BJ (cell line): ENCODE data around the gene TNIP1. TPM values are rescaled to one million over a fixed set of nuclear protein-coding genes. Genes with fewer than 3 reads are reported as not detected.

Source experiments
- CTCF ChIA-PET: fragments of 350-600 bp; formaldehyde crosslinking; extraction: SDS; loops from one replicate; lab custom pipeline; 2021; ENCODE audit warnings: antibody characterized with exemption, inconsistent platforms; lab: Yijun Ruan, JAX
- POLR2A ChIA-PET: fragments of 300-600 bp; sonication (Branson Sonifier 250); formaldehyde crosslinking; extraction: SDS; loops from one replicate; lab custom pipeline; 2021; ENCODE audit warnings: antibody characterized with exemption; lab: Charles Lee
- DNase-seq: peaks from one replicate; pipeline ENCODE4 v3.0.0-alpha.2; 2011; ENCODE audit warnings: low read depth
- H3K27me3 ChIP-seq: 2 replicates; pipeline ENCODE4 v1.6.0; 2011; ENCODE audit warnings: low read length; ENCODE audit not compliant: control insufficient read depth, insufficient read depth
- H3K36me3 ChIP-seq: 2 replicates; pipeline ENCODE4 v1.5.1; 2011; ENCODE audit warnings: low read length; ENCODE audit not compliant: control insufficient read depth, insufficient read depth
- H3K4me3 ChIP-seq: 2 replicates; pipeline ENCODE4 v1.5.1; 2011; ENCODE audit warnings: low read depth, mild to moderate bottlenecking, control low read depth, low read length
- CTCF ChIP-seq: IDR thresholded peaks from 2 replicates; pipeline ENCODE4 v1.5.1; 2011; ENCODE audit warnings: low read depth, mild to moderate bottlenecking, control low read depth, inconsistent platforms, low read length, moderate library complexity; ENCODE audit not compliant: insufficient read depth
- polyA plus RNA-seq: library from polyadenylated mRNA; depleted of rRNA; stranded (reverse); fragments of >200 nt; gene quantifications from 2 replicates; pipeline ENCODE4 v1.2.3, GENCODE V29; 2011

TNIP1 gene
- polyA plus RNA-seq, 1 experiment, result 80.8 TPM

- no peak for TF ChIP-seq CTCF
- no peaks in the 10 kb centered on the region for H3K36me3 ChIP-seq
- no peak for DNase-seq
- 0 out of 2 replicates have a peak, but pooled peaks cover 2% of the 10 kb centered on the region for H3K27me3 ChIP-seq
- POLR2A ChIA-PET, result no interaction called here
- no peak overlapping the region for H3K4me3 ChIP-seq
- CTCF ChIA-PET, result interaction anchor here (1.2 to 4.3 kb wide), 3 partner anchors 10 to 150 kb away, joined by 5 to 17 read pairs (median 5); no protein-coding TSS in a partner anchor
Observed at GRCh38 chr5:151014680-151015343, 66.0 kb downstream of the TNIP1 start.

- H3K27me3 ChIP-seq, result peaks cover 2% of the 10 kb centered on the region
- no peak for DNase-seq
- no peaks in the 10 kb centered on the region for H3K36me3 ChIP-seq
- no peak overlapping the region for H3K4me3 ChIP-seq
- TF ChIP-seq CTCF, result no peak
- ChIA-PET POLR2A (no interaction called here), CTCF (interaction anchor here (1.2 to 4.3 kb wide), 2 partner anchors 11 to 152 kb away, joined by 3 to 17 read pairs; no protein-coding TSS in a partner anchor)
Observed at GRCh38 chr5:151012862-151013261, 68.0 kb downstream of the TNIP1 start.

- Histone ChIP-seq H3K4me3 (no peak overlapping the region), H3K36me3 (no peaks in the 10 kb centered on the region), H3K27me3 (peaks cover 2% of the 10 kb centered on the region)
- ChIA-PET CTCF (interaction anchor here (1.9 kb wide), 1 partner anchor 39 kb away, joined by 4 read pairs; no protein-coding TSS in a partner anchor), POLR2A (no interaction called here)
- TF ChIP-seq CTCF, result no peak
- no peak for DNase-seq
Observed at GRCh38 chr5:151008906-151009305, 71.9 kb downstream of the TNIP1 start.

- no peak for TF ChIP-seq CTCF
- H3K4me3 ChIP-seq, result no peak overlapping the region
- no peak for DNase-seq
- CTCF ChIA-PET, result interaction anchor here (1.2 to 1.9 kb wide), 2 partner anchors 40 to 308 kb away, joined by 3 to 4 read pairs; no protein-coding TSS in a partner anchor
- POLR2A ChIA-PET, result no interaction called here
- peaks cover 2% of the 10 kb centered on the region for H3K27me3 ChIP-seq
- no peaks in the 10 kb centered on the region for H3K36me3 ChIP-seq
Observed at GRCh38 chr5:151008210-151008491, 72.7 kb downstream of the TNIP1 start.

DNA sequence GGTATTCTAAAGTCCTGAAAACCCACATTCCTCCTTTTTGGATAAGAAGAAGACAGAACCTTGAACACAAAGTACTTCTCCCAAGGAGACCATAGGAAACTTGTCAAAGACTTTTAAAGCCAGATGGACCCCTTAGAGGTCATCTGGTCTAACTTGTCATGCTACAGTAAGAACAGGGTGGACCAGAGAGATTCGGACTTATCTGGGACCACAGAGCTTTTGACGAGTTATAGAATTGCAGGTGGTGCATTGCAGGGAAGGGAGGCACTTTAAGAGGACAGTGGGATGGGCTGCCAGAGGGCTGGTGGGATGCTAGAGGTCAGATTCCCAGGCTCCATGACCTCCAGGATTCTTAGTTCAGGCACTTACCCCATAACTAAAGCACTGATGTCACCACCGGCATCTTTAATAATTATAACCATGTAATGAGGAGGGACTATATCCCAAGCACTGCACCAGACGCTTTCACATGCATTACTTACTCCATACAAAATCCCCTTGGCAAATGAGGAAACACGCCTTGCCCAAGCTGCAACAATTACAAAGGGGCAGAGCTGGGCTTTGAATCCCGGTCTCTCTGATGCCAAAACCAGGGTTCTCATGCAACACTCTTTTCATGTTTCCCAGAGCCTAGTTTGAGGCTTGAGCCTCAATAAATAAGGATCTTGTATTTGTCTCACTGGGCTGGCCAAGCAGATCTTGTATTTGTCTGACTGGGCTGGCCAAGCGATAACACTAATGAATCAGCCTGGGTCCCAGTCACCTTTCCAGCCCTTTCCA is 73.2 kb downstream of the TNIP1 start:
- no peak for DNase-seq
- H3K27me3 ChIP-seq, result peaks cover 2% of the 10 kb centered on the region
- no peak for TF ChIP-seq CTCF
- ChIA-PET CTCF (interaction anchor here (1.2 to 4.9 kb wide), 3 partner anchors 41 to 309 kb away, joined by 3 to 23 read pairs (median 4); no protein-coding TSS in a partner anchor), POLR2A (no interaction called here)
- no peaks in the 10 kb centered on the region for H3K36me3 ChIP-seq
- H3K4me3 ChIP-seq, result no peak overlapping the region
